Gastroesophageal sphincter (tissue), 4 donors: ENCODE measurements around the gene IKZF4. TPM values are rescaled to one million over a fixed set of nuclear protein-coding genes. Genes with fewer than 3 reads are reported as not detected.
"Not testable (repeated sequence)": the region's sequence is repeated elsewhere in the genome, so short reads cannot be mapped to it uniquely, and the experiment has no call there.

Source experiments
- ATAC-seq: fragments of 150-250 bp; one replicate; pipeline ENCODE4 v1.9.1; 2016; ENCODE audit warnings: mild to moderate bottlenecking, moderate library complexity
- H3K27ac ChIP-seq, 4 donors: fragments of 200-600 bp; sonication (generic) in 3 of 4; 1 replicate in 3 of 4; 2 replicates in 1 of 4; pipeline ENCODE4 v1.5.1; 2016 to 2019
- H3K27me3 ChIP-seq: fragments of 200-600 bp; sonication (generic); one replicate; pipeline ENCODE4 v1.5.1; 2019
- H3K36me3 ChIP-seq, 2 donors: fragments of 200-600 bp; sonication (generic); one replicate each; pipeline ENCODE4 v1.5.1; 2019; ENCODE audit warnings: control low read depth in 1 of 2
- H3K4me1 ChIP-seq, 3 donors: fragments of 200-600 bp; sonication (generic); 1 replicate in 2 of 3; 2 replicates in 1 of 3; pipeline ENCODE4 v1.5.1; 2016 to 2019; ENCODE audit warnings: control low read depth in 2 of 3
- H3K4me3 ChIP-seq, 2 donors: fragments of 200-600 bp; sonication (generic); one replicate each; pipeline ENCODE4 v1.5.1; 2019; ENCODE audit warnings: mild to moderate bottlenecking in 1 of 2, moderate library complexity in 1 of 2
- H3K9me3 ChIP-seq, 3 donors: fragments of 200-600 bp; sonication (generic); one replicate each; pipeline ENCODE4 v1.5.1; 2017 to 2019; ENCODE audit warnings: control low read depth in 2 of 3
- EP300 ChIP-seq: sonication (generic); formaldehyde crosslinking; IDR thresholded peaks from one replicate; pipeline ENCODE4 v1.6.1; 2017; ENCODE audit warnings: antibody characterized with exemption, mild to moderate bottlenecking
- POLR2A ChIP-seq, 2 donors: fragments of 450-650 bp; IDR thresholded peaks; one replicate each; pipeline ENCODE4 v1.6.1; 2017; ENCODE audit warnings: antibody characterized with exemption in 2 of 2, mild to moderate bottlenecking in 2 of 2, moderate library complexity in 1 of 2
- POLR2AphosphoS5 ChIP-seq: sonication (generic); formaldehyde crosslinking; IDR thresholded peaks from one replicate; pipeline ENCODE4 v1.6.1; 2017; ENCODE audit warnings: antibody characterized with exemption
- WGBS, 2 donors: methylation state at CpG; one replicate each; pipeline ENCODE4 v1.1.5; 2018; ENCODE audit warnings: low coverage in 1 of 2; 5-methylcytosine and 5-hydroxymethylcytosine counted together
- total RNA-seq, 4 donors: library from RNA; depleted of rRNA; stranded (reverse); fragments of >200 nt; gene quantifications; one replicate each; pipeline ENCODE4 v1.1.0, GENCODE V29; 2016
- TF ChIP-seq, protein P1 (sequence below), 4 experiments: fragments of 200-600 bp in 2 of 4; fragments of 450-650 bp in 2 of 4; sonication (generic) in 1 of 4; IDR thresholded peaks; one replicate each; pipeline ENCODE4 v1.5.1; 2017 to 2019; ENCODE audit warnings: antibody characterized with exemption in 4 of 4, mild to moderate bottlenecking in 2 of 4, moderate library complexity in 2 of 4

Gene IKZF4
- total RNA-seq, 4 donors from 2014 or later, result 5.1 to 7.3 (median 6.5) TPM

DNA sequence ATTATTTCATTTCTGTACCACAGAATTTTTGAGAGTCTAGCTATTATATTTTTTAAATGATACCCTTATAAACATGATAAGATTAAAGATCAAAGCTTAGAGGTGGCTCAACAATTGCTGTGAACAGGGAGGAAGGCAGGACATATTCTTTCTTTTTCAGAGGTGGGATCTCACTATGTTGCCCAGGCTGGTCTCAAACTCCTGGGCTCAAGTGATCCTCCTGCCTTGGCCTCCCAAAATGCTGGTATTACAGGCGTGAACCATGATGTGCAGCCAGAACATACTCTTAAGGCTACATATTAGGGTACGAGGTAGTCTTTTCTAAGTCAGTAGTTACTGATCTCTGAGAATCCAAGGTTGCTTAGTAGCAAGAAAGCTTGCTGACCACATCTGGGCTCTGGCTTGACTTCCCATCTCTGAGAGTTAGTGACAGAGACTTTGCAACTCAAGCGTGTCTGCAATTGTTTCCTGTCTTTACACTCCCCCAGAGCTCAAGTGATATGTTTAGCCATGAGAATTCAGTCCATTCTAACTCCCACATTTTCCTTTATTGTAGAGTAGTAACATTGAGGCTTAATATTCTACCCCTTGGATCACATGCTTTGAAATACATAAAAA lies 38.4 kb upstream of the IKZF4 start:
- no peaks in the 10 kb centered on the region for H3K9me3 ChIP-seq
- no peak overlapping the region for H3K4me3 ChIP-seq
- H3K4me1 ChIP-seq, result peaks cover 0 to 23% (median 0%) of the 10 kb centered on the region in 3 donors
- no peak for TF ChIP-seq POLR2A (IDR thresholded peaks at IDR 0.05)
- no peak for TF ChIP-seq POLR2AphosphoS5
- no peak for TF ChIP-seq EP300
- TF ChIP-seq, protein P1, sequence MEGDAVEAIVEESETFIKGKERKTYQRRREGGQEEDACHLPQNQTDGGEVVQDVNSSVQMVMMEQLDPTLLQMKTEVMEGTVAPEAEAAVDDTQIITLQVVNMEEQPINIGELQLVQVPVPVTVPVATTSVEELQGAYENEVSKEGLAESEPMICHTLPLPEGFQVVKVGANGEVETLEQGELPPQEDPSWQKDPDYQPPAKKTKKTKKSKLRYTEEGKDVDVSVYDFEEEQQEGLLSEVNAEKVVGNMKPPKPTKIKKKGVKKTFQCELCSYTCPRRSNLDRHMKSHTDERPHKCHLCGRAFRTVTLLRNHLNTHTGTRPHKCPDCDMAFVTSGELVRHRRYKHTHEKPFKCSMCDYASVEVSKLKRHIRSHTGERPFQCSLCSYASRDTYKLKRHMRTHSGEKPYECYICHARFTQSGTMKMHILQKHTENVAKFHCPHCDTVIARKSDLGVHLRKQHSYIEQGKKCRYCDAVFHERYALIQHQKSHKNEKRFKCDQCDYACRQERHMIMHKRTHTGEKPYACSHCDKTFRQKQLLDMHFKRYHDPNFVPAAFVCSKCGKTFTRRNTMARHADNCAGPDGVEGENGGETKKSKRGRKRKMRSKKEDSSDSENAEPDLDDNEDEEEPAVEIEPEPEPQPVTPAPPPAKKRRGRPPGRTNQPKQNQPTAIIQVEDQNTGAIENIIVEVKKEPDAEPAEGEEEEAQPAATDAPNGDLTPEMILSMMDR (IDR thresholded peaks at IDR 0.05), result no peak
- peaks cover 0 to 58% of the 10 kb centered on the region in 2 donors for H3K36me3 ChIP-seq
- no peak for ATAC-seq
- H3K27ac ChIP-seq, result no peak overlapping the region
- 63 to 72% methylated on average over 3 of the region's 3 CpGs for WGBS, 2 donors
- no peaks in the 10 kb centered on the region for H3K27me3 ChIP-seq

DNA sequence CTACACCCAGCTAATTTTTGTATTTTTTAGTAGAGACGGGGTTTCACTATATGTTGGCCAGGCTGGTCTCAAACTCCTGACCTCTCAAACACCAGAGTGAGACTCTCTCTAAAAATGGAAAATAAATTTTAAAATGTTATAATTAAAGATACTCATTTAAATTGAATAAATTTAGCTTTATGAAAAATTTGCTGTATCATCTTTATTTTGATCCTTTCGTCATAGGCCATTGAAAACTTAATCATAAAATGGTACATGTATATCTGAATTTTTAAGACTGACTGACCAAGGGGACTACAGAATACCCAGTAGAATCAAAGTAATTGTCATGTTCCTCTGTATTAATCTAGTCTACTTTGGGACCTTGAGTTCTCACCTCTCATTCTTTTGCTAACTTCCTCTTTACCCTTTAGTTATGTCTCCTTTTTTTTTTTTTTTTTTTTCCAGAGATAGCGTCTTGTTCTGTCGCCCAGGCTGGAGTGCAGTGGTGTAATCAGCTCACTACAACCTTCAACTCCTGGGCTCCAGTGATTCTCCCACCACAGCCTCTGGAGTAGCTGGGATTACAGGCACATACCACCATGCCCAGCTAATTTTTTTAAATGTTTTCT lies 37.5 kb upstream of the IKZF4 start:
- peaks cover 0 to 67% of the 10 kb centered on the region in 2 donors for H3K36me3 ChIP-seq
- H3K9me3 ChIP-seq, result no peaks in the 10 kb centered on the region
- TF ChIP-seq POLR2A (IDR thresholded peaks at IDR 0.05), result no peak
- TF ChIP-seq POLR2AphosphoS5, result no peak
- TF ChIP-seq, protein P1 (IDR thresholded peaks at IDR 0.05), result no peak
- TF ChIP-seq EP300, result no peak
- no peak overlapping the region for H3K27ac ChIP-seq
- H3K4me1 ChIP-seq, result peaks cover 0 to 14% (median 0%) of the 10 kb centered on the region in 3 donors
- no peak for ATAC-seq
- 70 to 72% methylated on average over 3 of the region's 4 CpGs for WGBS, 2 donors
- no peaks in the 10 kb centered on the region for H3K27me3 ChIP-seq
- H3K4me3 ChIP-seq, result no peak overlapping the region

DNA sequence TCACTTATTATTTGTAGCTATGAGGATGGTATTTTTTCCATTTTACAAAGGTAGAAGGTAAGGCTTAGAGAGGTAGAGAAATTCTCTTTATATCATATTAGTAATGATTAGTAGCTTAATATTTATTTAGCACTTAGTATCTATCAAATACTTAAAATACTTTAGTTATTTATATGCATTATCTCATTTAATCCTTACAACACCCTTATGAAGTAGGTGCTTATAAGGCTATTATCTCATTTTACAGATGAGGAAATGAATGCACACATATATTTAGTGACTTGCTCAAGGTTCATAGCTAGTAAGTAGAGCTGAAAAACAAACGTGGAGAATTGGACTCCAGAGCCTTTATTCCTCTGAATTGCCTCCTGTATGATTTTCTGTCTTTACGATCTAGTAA lies 36.0 kb upstream of the IKZF4 start:
- ATAC-seq, result no peak
- Histone ChIP-seq H3K36me3 (peaks cover 0 to 83% of the 10 kb centered on the region in 2 donors), H3K4me1 (peaks cover 0 to 2% (median 0%) of the 10 kb centered on the region in 3 donors), H3K27ac (no peak overlapping the region), H3K27me3 (no peaks in the 10 kb centered on the region), H3K9me3 (no peaks in the 10 kb centered on the region), H3K4me3 (no peak overlapping the region)
- TF ChIP-seq, protein P1 (IDR thresholded peaks at IDR 0.05), result no peak
- TF ChIP-seq POLR2A (IDR thresholded peaks at IDR 0.05), result no peak
- TF ChIP-seq EP300, result no peak
- TF ChIP-seq POLR2AphosphoS5, result no peak
- whole genome bisulfite sequencing, 2 donors, result 69 to 76% methylated on average over 2 of the region's 2 CpGs

DNA sequence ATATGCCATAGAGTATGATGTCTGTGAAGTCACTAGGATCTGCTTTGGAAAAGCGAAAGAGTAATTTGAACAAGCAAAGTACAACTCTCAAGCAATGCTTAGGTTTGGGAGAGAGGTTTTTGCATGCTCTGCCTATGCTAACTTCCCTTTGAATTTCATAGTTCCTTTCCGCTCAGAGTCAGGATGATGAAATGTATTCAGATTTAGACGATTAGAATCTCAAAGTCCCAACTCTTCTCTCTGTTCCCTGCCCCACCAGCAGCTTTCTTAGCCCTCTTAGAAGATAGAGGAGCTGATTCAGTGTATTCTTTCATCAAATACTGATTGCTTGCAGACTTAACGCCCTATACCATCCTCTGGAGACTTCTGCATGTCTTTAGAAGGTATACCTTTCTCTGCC lies 35.5 kb upstream of the IKZF4 start:
- no peak for ATAC-seq
- TF ChIP-seq POLR2AphosphoS5 (no peak), POLR2A (IDR thresholded peaks at IDR 0.05) (no peak), EP300 (no peak)
- TF ChIP-seq, protein P1 (IDR thresholded peaks at IDR 0.05), result no peak
- no peak overlapping the region for H3K4me3 ChIP-seq
- WGBS, 2 donors, result 81 to 95% methylated on average over 3 to 4 of the region's 4 CpGs
- H3K4me1 ChIP-seq, result no peaks in the 10 kb centered on the region
- no peak overlapping the region for H3K27ac ChIP-seq
- peaks cover 0 to 84% of the 10 kb centered on the region in 2 donors for H3K36me3 ChIP-seq
- H3K9me3 ChIP-seq, result no peaks in the 10 kb centered on the region
- no peaks in the 10 kb centered on the region for H3K27me3 ChIP-seq

DNA sequence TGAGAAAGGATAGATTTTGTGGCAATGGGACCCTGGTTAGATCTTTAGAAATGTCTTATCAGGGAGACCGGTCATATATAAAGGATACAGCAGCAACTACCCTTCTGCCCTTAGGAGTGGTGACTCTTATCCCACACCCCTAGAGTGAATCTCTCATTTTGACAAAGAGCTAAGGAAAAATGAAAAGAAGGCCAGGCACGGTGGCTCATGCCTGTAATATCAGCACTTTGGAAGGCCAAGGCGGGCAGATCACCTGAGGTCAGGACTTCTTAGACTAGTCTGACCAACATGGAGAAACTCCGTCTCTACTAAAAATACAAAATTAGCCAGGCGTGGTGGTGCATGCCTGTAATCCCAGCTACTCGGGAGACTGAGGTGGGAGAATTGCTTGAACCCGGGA lies 34.9 kb upstream of the IKZF4 start:
- 81 to 88% methylated on average over 2 to 7 of the region's 7 CpGs for WGBS, 2 donors
- H3K4me3 ChIP-seq, H3K9me3 ChIP-seq, H3K27me3 ChIP-seq, ATAC-seq, H3K4me1 ChIP-seq, H3K27ac ChIP-seq: not testable (repeated sequence)
- peaks cover 0 to 84% of the 10 kb centered on the region in 2 donors for H3K36me3 ChIP-seq
